Hepatocyte (in vitro differentiated cells): Measurements from ENCODE around the gene REEP6. TPM values are rescaled to one million over a fixed set of nuclear protein-coding genes. Genes with fewer than 3 reads are reported as not detected.

Source experiments
- DNase-seq: peaks from one replicate; pipeline ENCODE4 v3.0.0-alpha.2; 2016; ENCODE audit warnings: low spot score
- H2AFZ ChIP-seq: fragments of 200-600 bp; sonication (generic); 2 replicates; pipeline ENCODE4 v1.6.0; 2016; ENCODE audit warnings: antibody characterized with exemption, mild to moderate bottlenecking
- H3K27ac ChIP-seq: fragments of 200-600 bp; sonication (generic); 2 replicates; pipeline ENCODE4 v1.5.1; 2016; ENCODE audit warnings: mild to moderate bottlenecking
- H3K27me3 ChIP-seq: fragments of 200-600 bp; sonication (generic); 2 replicates; pipeline ENCODE4 v1.6.1; 2016
- H3K36me3 ChIP-seq: fragments of 200-600 bp; sonication (generic); replicated peaks from 2 replicates; pipeline ENCODE4 v1.5.1; 2016; ENCODE audit warnings: low read depth; ENCODE audit not compliant: insufficient read depth
- H3K4me1 ChIP-seq: fragments of 200-600 bp; sonication (generic); 2 replicates; pipeline ENCODE4 v1.5.1; 2016; ENCODE audit warnings: mild to moderate bottlenecking, moderate library complexity; ENCODE audit not compliant: insufficient read depth
- H3K4me2 ChIP-seq: fragments of 200-600 bp; sonication (generic); 2 replicates; pipeline ENCODE4 v1.6.0; 2016
- H3K4me3 ChIP-seq: fragments of 200-600 bp; sonication (generic); 2 replicates; pipeline ENCODE4 v1.5.1; 2016; ENCODE audit warnings: mild to moderate bottlenecking
- H3K79me2 ChIP-seq: fragments of 200-600 bp; sonication (generic); 2 replicates; pipeline ENCODE4 v1.6.0; 2017; ENCODE audit warnings: mild to moderate bottlenecking
- H3K9me2 ChIP-seq: fragments of 200-600 bp; sonication (generic); replicated peaks from 2 replicates; pipeline ENCODE4 v1.6.0; 2017; ENCODE audit warnings: mild to moderate bottlenecking; ENCODE audit not compliant: insufficient read depth
- H3K9me3 ChIP-seq: fragments of 200-600 bp; sonication (generic); 2 replicates; pipeline ENCODE4 v1.5.1; 2016; ENCODE audit warnings: low read depth, mild to moderate bottlenecking
- H4K20me1 ChIP-seq: fragments of 200-600 bp; sonication (generic); 2 replicates; pipeline ENCODE4 v1.6.0; 2016; ENCODE audit warnings: mild to moderate bottlenecking; ENCODE audit not compliant: insufficient read depth, poor library complexity, severe bottlenecking
- CTCF ChIP-seq: fragments of 200-600 bp; sonication (generic); IDR thresholded peaks from 2 replicates; pipeline ENCODE4 v1.5.1; 2016; ENCODE audit warnings: antibody characterized with exemption, mild to moderate bottlenecking; ENCODE audit not compliant: poor library complexity
- EZH2 ChIP-seq: fragments of 200-600 bp; sonication (generic); IDR thresholded peaks from 2 replicates; pipeline ENCODE4 v1.6.1; 2016; ENCODE audit warnings: antibody characterized with exemption, mild to moderate bottlenecking, borderline replicate concordance
- EZH2phosphoT487 ChIP-seq: fragments of 200-600 bp; sonication (generic); IDR thresholded peaks from one replicate; pipeline ENCODE4 v1.6.1; 2018; ENCODE audit warnings: antibody characterized with exemption, mild to moderate bottlenecking, low read depth, moderate library complexity; ENCODE audit not compliant: unreplicated experiment, severe bottlenecking
- WGBS: methylation state at CpG from one replicate; pipeline ENCODE4 v1.1.6; 2016; ENCODE audit warnings: low lambda C conversion rate; ENCODE audit errors: missing lambda C conversion rate; 5-methylcytosine and 5-hydroxymethylcytosine counted together
- polyA plus RNA-seq: library from polyadenylated mRNA; unstranded; fragments of >200 nt; fragmentation: Nextera tagmentation; extraction: Ambion mirVana; gene quantifications from 2 replicates; pipeline ENCODE4 v1.2.1, GENCODE V29; 2016
- total RNA-seq: library from RNA; depleted of rRNA; stranded (reverse); fragments of >200 nt; gene quantifications from 2 replicates; pipeline ENCODE4 v1.2.3, GENCODE V29; 2014

Gene REEP6
- total and polyA plus RNA-seq, 2 experiments from 2014 or later: 88.9 to 218 TPM

DNA sequence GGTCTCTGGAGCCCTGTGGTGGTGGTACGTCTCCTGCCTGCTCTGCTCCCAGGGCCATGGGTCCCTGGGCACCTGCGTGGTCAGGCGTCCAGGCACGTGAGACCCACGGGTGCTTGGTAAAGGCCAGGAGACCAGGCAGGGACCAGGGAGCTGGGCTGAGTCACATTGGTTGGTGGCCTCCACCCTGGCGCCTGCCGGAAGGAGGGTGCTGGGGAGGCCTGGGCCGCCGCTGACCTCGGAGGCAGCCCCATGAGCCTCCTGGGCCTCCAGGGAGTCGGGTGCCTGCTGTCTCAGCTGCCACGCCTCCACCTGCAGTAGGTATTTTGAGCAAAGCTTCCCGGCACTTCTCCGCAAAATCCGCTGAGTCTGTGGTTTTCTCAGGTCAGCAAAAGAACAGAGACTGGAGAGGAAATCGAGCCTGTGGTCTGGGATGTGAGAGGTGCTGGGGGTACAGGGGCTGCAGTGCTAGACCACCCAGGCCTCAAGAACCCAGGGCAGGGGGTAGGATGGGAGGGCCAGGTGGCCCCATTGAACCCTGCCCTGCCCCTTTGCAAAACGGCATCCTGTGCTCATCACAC is 29.3 kb downstream of the REEP6 start:
- no peak overlapping the region for H3K4me2 ChIP-seq
- 87% methylated on average over 16 of the region's 17 CpGs for WGBS
- H3K36me3 ChIP-seq: no peaks in the 10 kb centered on the region
- peaks cover 22% of the 10 kb centered on the region for H3K27me3 ChIP-seq
- TF ChIP-seq EZH2 (no peak), CTCF (no peak), EZH2phosphoT487 (no peak)
- no peaks in the 10 kb centered on the region for H3K9me2 ChIP-seq
- no peaks in the 10 kb centered on the region for H3K4me1 ChIP-seq
- H2AFZ ChIP-seq: no peak overlapping the region
- H3K9me3 ChIP-seq: no peaks in the 10 kb centered on the region
- H3K4me3 ChIP-seq: no peak overlapping the region
- H4K20me1 ChIP-seq: no peaks in the 10 kb centered on the region
- no peaks in the 10 kb centered on the region for H3K79me2 ChIP-seq
- no peak for DNase-seq
- no peak overlapping the region for H3K27ac ChIP-seq

DNA sequence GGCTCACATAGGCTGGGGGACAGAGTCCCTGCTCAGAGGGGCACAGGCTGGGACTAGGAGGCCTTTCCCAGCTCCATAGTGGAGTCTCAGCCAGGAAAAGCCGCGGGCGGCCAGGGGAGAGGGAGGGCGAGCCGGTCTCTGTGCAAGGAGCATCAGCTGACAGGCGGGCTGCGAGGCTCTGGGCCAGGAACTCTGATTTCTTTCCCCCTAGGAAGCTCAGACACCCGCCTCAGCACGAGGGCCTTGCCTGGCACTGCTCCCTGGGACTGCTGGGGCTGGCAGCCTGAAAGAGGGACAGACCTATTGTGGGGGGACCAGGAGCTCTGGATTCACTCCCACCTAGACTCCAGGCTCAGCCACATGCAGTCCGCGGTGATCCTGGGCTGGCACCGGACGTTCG is 30.7 kb downstream of the REEP6 start:
- 87% methylated on average over 10 of the region's 14 CpGs for WGBS
- H3K27me3 ChIP-seq: peaks cover 28% of the 10 kb centered on the region
- TF ChIP-seq EZH2phosphoT487: no peak
- no peak for TF ChIP-seq CTCF
- no peak for TF ChIP-seq EZH2

GRCh38 chr19:1522061-1522460 is 31.1 kb downstream of the REEP6 start:
- no peak for DNase-seq
- Histone ChIP-seq H4K20me1 (no peaks in the 10 kb centered on the region), H2AFZ (no peak overlapping the region), H3K9me2 (no peaks in the 10 kb centered on the region), H3K27ac (no peak overlapping the region), H3K4me2 (no peak overlapping the region), H3K4me3 (no peak overlapping the region), H3K27me3 (peaks cover 28% of the 10 kb centered on the region), H3K36me3 (no peaks in the 10 kb centered on the region), H3K9me3 (no peaks in the 10 kb centered on the region), H3K79me2 (no peaks in the 10 kb centered on the region), H3K4me1 (no peaks in the 10 kb centered on the region)
- 76% methylated on average over 10 of the region's 10 CpGs for WGBS
- no peak for TF ChIP-seq CTCF
- no peak for TF ChIP-seq EZH2phosphoT487
- no peak for TF ChIP-seq EZH2

More for the DNA sequence above, 30.7 kb downstream of the REEP6 start:
- Histone ChIP-seq H3K27ac (no peak overlapping the region), H3K4me1 (no peaks in the 10 kb centered on the region), H3K36me3 (no peaks in the 10 kb centered on the region), H4K20me1 (no peaks in the 10 kb centered on the region), H3K4me2 (no peak overlapping the region), H2AFZ (no peak overlapping the region), H3K79me2 (no peaks in the 10 kb centered on the region), H3K9me3 (no peaks in the 10 kb centered on the region), H3K4me3 (no peak overlapping the region), H3K9me2 (no peaks in the 10 kb centered on the region)
- no peak for DNase-seq

DNA sequence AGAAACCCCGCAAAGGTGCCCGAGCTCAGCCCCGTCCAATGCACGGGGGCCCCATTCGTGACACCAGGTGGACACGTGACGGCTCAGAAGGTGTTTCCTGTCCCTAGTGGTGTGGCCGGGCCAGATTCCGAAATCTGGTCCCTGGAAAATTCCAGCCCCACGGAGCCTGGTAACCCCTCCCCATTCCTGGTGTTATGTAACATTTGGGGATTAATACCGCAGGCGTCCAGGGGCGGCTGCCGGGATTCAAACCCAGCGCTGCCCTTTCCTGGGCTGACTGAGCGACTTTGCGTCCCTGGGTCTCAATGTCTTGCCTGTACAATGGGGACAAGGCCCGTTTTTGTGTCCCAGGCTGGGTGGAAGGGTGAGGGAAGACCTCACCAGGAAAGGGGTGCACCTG is 31.9 kb downstream of the REEP6 start:
- WGBS: 75% methylated on average over 18 of the region's 18 CpGs
- H3K27me3 ChIP-seq: peaks cover 28% of the 10 kb centered on the region

More for the DNA sequence above, 31.9 kb downstream of the REEP6 start:
- no peaks in the 10 kb centered on the region for H3K9me3 ChIP-seq
- no peak for DNase-seq
- no peak overlapping the region for H2AFZ ChIP-seq
- no peaks in the 10 kb centered on the region for H4K20me1 ChIP-seq
- H3K4me2 ChIP-seq: no peak overlapping the region
- H3K36me3 ChIP-seq: no peaks in the 10 kb centered on the region
- H3K9me2 ChIP-seq: no peaks in the 10 kb centered on the region
- H3K27ac ChIP-seq: no peak overlapping the region
- H3K79me2 ChIP-seq: no peaks in the 10 kb centered on the region
- TF ChIP-seq CTCF (no peak), EZH2 (no peak), EZH2phosphoT487 (no peak)
- no peak overlapping the region for H3K4me3 ChIP-seq
- no peaks in the 10 kb centered on the region for H3K4me1 ChIP-seq
